Activated CD4-positive, alpha-beta memory T cell treated with anti-CD3 and anti-CD28 coated beads for 36 hours (primary cell): ENCODE data around the gene PPM1M. TPM values are rescaled to one million over a fixed set of nuclear protein-coding genes. Genes with fewer than 3 reads are reported as not detected.

Source experiments
- CTCF ChIA-PET: fragments of 350-600 bp; sonication (Branson Sonifier 250); formaldehyde crosslinking; loops from one replicate; lab custom pipeline; 2021; ENCODE audit warnings: antibody characterized with exemption, inconsistent platforms; lab: Charles Lee
- POLR2A ChIA-PET: fragments of 350-600 bp; sonication (Branson Sonifier 250); formaldehyde crosslinking; loops from one replicate; lab custom pipeline; 2021; ENCODE audit warnings: antibody characterized with exemption; lab: Charles Lee
- DNase-seq: peaks from one replicate; pipeline ENCODE4 v3.0.0-alpha.2; 2020
- H3K27ac Mint-ChIP-seq: one replicate; pipeline ENCODE4 v1.8.0; 2021; ENCODE audit warnings: mixed read lengths
- H3K27me3 Mint-ChIP-seq: one replicate; pipeline ENCODE4 v1.8.0; 2021; ENCODE audit warnings: mixed read lengths
- H3K36me3 Mint-ChIP-seq: one replicate; pipeline ENCODE4 v1.8.0; 2021; ENCODE audit warnings: mixed read lengths
- H3K4me1 Mint-ChIP-seq: one replicate; pipeline ENCODE4 v1.8.0; 2021; ENCODE audit warnings: low read depth, mixed read lengths
- H3K4me3 Mint-ChIP-seq: one replicate; pipeline ENCODE4 v1.8.0; 2021; ENCODE audit warnings: mild to moderate bottlenecking, mixed read lengths
- H3K9me3 Mint-ChIP-seq: one replicate; pipeline ENCODE4 v1.8.0; 2021; ENCODE audit warnings: mixed read lengths
- intact Hi-C: fragments of 100-400 bp; cut with micrococcal nuclease; formaldehyde crosslinking; loops from one replicate; pipeline ENCODE4 v1.15.1; 2023
- total RNA-seq, 2 experiments: library from RNA; stranded (reverse); gene quantifications; one replicate each; pipeline ENCODE4 v1.2.3, GENCODE V29; 2021

The PPM1M gene
- total RNA-seq, 2 experiments from 2014 or later = 111 TPM

- intact Hi-C loops = loop anchor here (10.0 kb wide), 1 partner anchor 245 kb away; the partner anchor contains the start of genes NT5DC2 and UQCC5
Measured at GRCh38 chr3:52289747-52290595, 44.4 kb downstream of the PPM1M start.

DNA sequence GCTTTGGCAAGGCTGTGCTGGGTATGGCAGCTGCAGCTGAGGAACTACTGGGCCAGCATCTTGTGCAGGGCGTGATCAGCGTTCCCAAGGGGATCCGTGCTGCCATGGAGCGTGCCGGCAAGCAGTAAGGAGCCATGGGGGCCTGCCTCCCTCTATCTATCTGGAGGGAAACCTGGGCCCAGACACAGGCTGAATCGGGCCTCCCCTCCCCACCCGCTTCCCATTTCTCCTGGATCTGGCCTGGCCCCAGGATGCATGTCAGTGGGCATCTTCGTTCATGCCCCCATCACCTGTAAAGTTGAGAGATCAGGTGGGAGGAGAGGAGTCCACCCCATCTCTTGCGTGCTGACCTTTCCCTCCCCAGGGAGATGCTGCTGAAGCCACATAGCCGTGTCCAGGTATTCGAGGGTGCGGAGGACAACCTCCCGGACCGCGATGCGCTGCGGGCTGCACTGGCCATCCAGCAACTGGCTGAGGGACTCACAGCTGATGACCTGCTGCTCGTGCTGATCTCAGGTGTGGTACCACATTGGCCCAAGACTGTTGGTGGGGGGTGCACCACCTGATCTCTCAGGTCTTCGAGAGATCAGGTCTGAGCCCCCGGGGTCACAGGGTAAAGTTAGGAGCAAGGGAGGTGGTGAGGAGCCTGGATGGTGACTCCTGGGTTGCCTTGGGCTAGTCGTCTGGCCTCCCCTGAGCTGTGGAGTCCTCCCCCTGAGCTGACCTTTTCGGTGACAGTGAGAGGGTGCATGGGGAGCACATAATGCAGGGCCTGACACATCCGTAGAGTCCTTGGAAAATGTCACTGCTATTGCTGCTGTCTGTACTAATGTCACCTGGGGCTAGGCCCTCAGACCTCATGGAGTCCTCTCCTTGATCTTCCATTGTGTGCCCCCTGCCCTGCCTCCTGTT is 45.3 kb downstream of the PPM1M start:
- no peak overlapping the region for H3K4me3 Mint-ChIP-seq
- intact Hi-C loops = loop anchor here (1.0 kb wide), 1 partner anchor 48 kb away; no protein-coding TSS in a partner anchor
- peaks cover 11% of the 10 kb centered on the region for H3K36me3 Mint-ChIP-seq
- no peaks in the 10 kb centered on the region for H3K27me3 Mint-ChIP-seq
- ChIA-PET POLR2A (interaction anchor here (1.0 kb wide), 1 partner anchor 48 kb away, joined by 3 read pairs; no protein-coding TSS in a partner anchor), CTCF (interaction anchor here (0.6 to 8.2 kb wide), 6 partner anchors 19 to 156 kb away, joined by 3 to 86 read pairs (median 3); no protein-coding TSS in a partner anchor)
- no peak overlapping the region for H3K27ac Mint-ChIP-seq
- H3K4me1 Mint-ChIP-seq = peaks cover 18% of the 10 kb centered on the region
- no peaks in the 10 kb centered on the region for H3K9me3 Mint-ChIP-seq
- no peak for DNase-seq

More at GRCh38 chr3:52289747-52290595, 44.4 kb downstream of the PPM1M start:
- Mint-ChIP-seq H3K4me3 (no peak overlapping the region), H3K36me3 (peaks cover 11% of the 10 kb centered on the region), H3K4me1 (peaks cover 21% of the 10 kb centered on the region), H3K9me3 (no peaks in the 10 kb centered on the region), H3K27ac (no peak overlapping the region), H3K27me3 (no peaks in the 10 kb centered on the region)
- no peak for DNase-seq
- POLR2A ChIA-PET = interaction anchor here (1.0 to 1.3 kb wide), 2 partner anchors 49 to 50 kb away, joined by 3 read pairs; no protein-coding TSS in a partner anchor
- CTCF ChIA-PET = interaction anchor here (0.6 to 8.2 kb wide), 7 partner anchors 11 to 157 kb away, joined by 3 to 86 read pairs (median 13); partner anchors contain the start of gene WDR82

DNA sequence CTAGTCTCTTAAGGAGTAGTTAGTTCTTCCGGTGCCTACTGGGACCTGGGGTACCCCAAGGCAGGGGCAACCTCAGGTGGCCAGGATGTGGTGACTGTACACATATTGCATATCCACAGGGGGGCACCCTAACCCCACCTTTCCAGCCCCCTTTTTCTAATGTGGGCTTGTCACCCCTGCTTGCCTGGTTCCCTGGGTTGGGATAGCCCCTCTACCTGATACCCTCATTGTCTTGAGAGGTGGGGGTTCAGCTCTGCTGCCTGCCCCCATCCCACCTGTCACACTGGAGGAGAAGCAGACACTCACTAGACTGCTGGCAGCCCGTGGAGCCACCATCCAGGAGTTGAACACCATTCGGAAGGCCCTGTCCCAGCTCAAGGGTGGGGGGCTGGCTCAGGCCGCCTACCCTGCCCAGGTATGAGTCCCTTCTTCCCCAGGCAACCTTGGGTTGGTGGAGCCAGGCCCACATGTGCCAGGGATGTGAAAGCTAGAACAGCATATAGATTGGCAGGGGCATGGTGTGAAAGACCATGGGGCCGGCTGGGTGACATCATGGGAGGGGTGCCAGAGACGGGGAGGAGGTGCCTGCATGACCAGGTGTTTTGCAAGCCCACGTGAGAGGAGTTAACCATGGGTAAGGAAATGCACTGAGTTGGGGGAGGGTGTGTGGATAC is 46.1 kb downstream of the PPM1M start:
- Mint-ChIP-seq H3K4me1 (peaks cover 17% of the 10 kb centered on the region), H3K27me3 (no peaks in the 10 kb centered on the region), H3K9me3 (no peaks in the 10 kb centered on the region), H3K4me3 (no peak overlapping the region), H3K36me3 (peaks cover 10% of the 10 kb centered on the region), H3K27ac (no peak overlapping the region)
- peak; percentile 57 for DNase-seq
- intact Hi-C loops = loop anchor here (1.0 kb wide), 1 partner anchor 48 kb away; no protein-coding TSS in a partner anchor
- CTCF ChIA-PET = interaction anchor here (0.6 to 8.2 kb wide), 5 partner anchors 31 to 71 kb away, joined by 3 to 86 read pairs (median 4); no protein-coding TSS in a partner anchor
- POLR2A ChIA-PET = no interaction called here

GRCh38 chr3:52292247-52293065 is 46.9 kb downstream of the PPM1M start:
- H3K36me3 Mint-ChIP-seq = peaks cover 7% of the 10 kb centered on the region
- POLR2A ChIA-PET = no interaction called here
- intact Hi-C loops = no loop called here

GRCh38 chr3:52293491-52294319 is 48.1 kb downstream of the PPM1M start:
- H3K27ac Mint-ChIP-seq = no peak overlapping the region

More at GRCh38 chr3:52292247-52293065, 46.9 kb downstream of the PPM1M start:
- Mint-ChIP-seq H3K4me1 (peaks cover 12% of the 10 kb centered on the region), H3K4me3 (no peak overlapping the region), H3K27me3 (no peaks in the 10 kb centered on the region), H3K27ac (no peak overlapping the region), H3K9me3 (no peaks in the 10 kb centered on the region)
- DNase-seq = no peak
- CTCF ChIA-PET = interaction anchor here (1.1 to 8.2 kb wide), 3 partner anchors 44 to 61 kb away, joined by 4 to 86 read pairs (median 4); no protein-coding TSS in a partner anchor

DNA sequence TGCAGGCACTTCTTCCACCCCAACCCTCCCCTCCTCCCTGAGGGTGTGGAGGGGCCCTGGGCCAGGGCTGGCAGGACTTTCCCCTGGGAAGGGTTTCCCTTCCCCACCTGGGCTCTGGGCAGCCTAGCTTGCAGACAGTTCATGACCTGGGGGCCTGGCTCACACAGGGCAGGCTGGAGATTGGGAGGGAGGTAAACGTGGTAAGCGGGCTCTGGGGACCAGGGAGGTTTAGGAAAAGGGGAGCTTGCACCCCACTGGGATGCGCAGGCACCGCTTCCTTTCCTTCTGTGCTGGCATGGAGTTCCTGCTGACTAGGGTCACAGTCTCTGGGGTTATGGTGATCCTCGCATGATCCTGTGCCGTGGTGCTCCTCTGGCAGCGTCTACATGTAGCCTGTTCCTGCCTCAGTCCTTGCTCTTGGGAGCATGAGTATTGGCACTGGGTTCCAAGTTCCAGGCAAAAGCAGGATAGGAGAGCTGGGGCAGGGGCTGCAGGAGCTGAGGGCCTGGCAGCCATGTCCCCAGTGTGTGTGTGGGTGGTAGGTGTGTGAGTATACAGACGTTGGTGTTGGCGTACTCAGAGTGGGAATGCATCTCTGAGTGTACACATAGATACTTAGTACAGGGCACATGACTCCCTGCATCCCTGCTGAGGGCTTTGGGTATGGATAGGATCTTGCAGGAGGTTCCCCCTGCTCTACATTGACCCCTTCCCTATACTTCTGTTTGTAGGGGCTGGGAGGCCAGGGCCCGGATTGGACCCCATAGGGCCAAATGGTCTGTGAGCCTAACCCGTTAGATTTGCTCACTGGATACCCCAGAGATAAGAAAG is 49.0 kb downstream of the PPM1M start:
- Mint-ChIP-seq H3K4me3 (no peak overlapping the region), H3K9me3 (no peaks in the 10 kb centered on the region), H3K4me1 (peaks cover 3% of the 10 kb centered on the region), H3K36me3 (peaks cover 5% of the 10 kb centered on the region), H3K27ac (no peak overlapping the region), H3K27me3 (no peaks in the 10 kb centered on the region)
- no peak for DNase-seq
- ChIA-PET POLR2A (no interaction called here), CTCF (interaction anchor here (8.2 kb wide), 1 partner anchor 45 kb away, joined by 86 read pairs; no protein-coding TSS in a partner anchor)
- intact Hi-C loops = no loop called here

More at GRCh38 chr3:52293491-52294319, 48.1 kb downstream of the PPM1M start:
- Mint-ChIP-seq H3K36me3 (peaks cover 5% of the 10 kb centered on the region), H3K4me1 (peaks cover 10% of the 10 kb centered on the region), H3K27me3 (no peaks in the 10 kb centered on the region), H3K9me3 (no peaks in the 10 kb centered on the region), H3K4me3 (no peak overlapping the region)
- ChIA-PET CTCF (interaction anchor here (8.2 kb wide), 1 partner anchor 46 kb away, joined by 86 read pairs; no protein-coding TSS in a partner anchor), POLR2A (interaction anchor here (0.6 kb wide), 1 partner anchor 33 kb away, joined by 3 read pairs; no protein-coding TSS in a partner anchor)
- intact Hi-C loops = no loop called here
- no peak for DNase-seq

DNA sequence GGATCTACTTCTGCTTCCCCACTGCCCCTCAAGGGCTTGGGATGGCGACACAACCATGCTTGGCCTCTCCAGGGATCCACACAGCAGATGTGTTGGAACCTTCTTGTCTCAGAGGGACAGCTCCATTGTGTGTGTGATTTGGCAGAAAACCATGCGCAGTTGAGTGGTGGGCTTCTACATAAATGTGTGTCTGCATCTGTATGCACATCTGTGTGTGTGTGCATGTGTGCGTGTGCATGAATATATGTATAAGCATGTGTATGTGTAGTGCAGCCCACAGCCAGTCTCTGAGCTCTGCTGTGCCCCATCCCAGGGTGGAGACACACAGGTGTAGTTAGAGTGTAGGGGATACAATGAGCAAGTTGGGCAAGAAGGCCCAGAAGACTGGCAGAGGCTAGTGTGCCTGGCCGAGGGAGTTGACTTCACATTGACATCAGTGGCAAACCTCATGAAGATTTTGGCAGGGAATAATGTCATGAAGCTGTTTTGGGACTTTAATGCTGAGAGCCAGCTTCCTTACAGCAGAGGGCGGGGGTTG is 50.2 kb downstream of the PPM1M start:
- intact Hi-C loops = no loop called here
- ChIA-PET CTCF (interaction anchor here (1.5 to 4.1 kb wide), 2 partner anchors 44 to 75 kb away, joined by 7 to 15 read pairs; no protein-coding TSS in a partner anchor), POLR2A (no interaction called here)
- H3K4me3 Mint-ChIP-seq = no peak overlapping the region
- DNase-seq = no peak
- peaks cover 5% of the 10 kb centered on the region for H3K36me3 Mint-ChIP-seq
- no peaks in the 10 kb centered on the region for H3K9me3 Mint-ChIP-seq
- peaks cover 7% of the 10 kb centered on the region for H3K4me1 Mint-ChIP-seq
- H3K27ac Mint-ChIP-seq = no peak overlapping the region
- no peaks in the 10 kb centered on the region for H3K27me3 Mint-ChIP-seq

DNA sequence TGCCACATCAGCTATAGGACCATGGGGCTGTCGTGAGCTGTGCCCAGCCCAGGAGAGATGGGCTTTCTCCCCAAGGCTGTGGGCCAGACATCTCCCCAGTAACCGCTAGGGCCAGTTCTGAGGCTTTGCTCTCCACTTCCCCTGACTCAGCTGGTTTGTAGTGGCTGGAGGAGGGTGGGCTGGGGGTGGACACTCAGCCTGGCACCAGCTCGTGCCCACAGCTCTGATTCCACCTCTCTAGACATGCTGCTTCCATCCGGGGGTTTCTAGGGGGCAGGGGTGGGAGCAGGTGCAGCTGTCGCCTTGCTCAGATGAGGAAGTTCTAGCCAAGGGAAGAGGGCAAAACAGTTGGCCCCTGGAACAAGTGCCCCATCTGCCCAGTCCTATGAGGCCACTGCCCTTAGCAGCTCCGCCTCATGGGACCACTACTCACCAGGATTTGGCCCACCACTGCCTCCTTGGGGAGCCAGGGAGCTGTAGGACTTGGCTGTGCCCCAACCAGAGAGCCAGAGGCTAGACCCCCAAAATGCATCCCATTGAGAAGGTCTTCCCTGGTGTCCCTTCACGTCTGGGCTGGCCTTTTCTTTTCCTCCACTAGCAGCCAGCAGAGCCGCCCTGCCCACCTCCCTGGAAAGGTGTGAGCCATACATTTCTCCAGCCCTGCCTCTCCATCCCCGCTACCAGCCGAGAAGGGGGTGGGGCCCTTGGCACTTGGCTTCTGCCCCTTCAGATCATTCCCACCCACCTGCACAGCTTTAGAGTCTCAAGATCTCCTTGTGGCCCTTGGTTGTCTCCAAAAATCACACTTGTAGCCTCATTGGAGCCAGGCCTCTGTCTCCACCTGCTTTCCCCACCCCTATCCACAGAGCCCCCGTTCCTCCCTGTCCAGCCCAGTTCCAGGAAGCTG is 51.9 kb downstream of the PPM1M start:
- POLR2A ChIA-PET = no interaction called here
- DNase-seq = no peak
- Mint-ChIP-seq H3K4me3 (no peak overlapping the region), H3K36me3 (peaks cover 2% of the 10 kb centered on the region), H3K9me3 (no peaks in the 10 kb centered on the region), H3K27me3 (no peaks in the 10 kb centered on the region), H3K4me1 (peaks cover 7% of the 10 kb centered on the region), H3K27ac (no peak overlapping the region)
- CTCF ChIA-PET = interaction anchor here (2.2 to 4.1 kb wide), 2 partner anchors 42 to 66 kb away, joined by 6 to 15 read pairs; no protein-coding TSS in a partner anchor
- intact Hi-C loops = no loop called here
